ENCODE data around the gene CTNNA1. TPM values are rescaled to one million over a fixed set of nuclear protein-coding genes. Genes with fewer than 3 reads are reported as not detected.

CTNNA1 gene
- total and polyA plus RNA-seq, 9 of the 15 experiments (the other 6 are each of a cell fraction or from before 2014, with no cell fraction given) = 29.6 to 117 (median 89.1) TPM

DNA sequence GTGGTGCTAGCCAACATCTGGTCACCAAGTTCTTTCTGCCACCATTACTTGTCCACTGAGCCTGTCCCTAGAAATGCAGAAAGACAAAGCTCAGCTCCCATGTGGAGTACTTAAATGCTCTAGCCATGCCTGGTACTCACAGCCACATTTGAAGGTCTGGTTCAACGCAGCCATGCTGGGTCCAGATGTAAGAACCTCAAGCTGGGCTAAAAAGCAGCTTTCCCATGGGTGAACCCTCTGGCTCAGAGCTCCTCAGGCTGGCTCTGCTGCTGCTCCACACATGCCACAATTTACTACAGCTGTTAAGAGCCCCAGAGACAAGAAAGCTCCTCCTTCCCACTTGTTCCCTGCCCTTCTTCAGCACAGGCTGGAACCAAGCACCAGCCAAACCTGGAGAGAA is 219.0 kb downstream of the CTNNA1 start:
- H3K36me3 ChIP-seq (ENCODE audit: control insufficient read depth, insufficient read depth, low read length) = no peaks in the 10 kb centered on the region
- H3K4me1 ChIP-seq (replicated peaks in 1 of 2; ENCODE audit: control insufficient read depth in 2 of 2, insufficient read depth in 2 of 2, low read length in 2 of 2) = peaks cover 13 to 25% of the 10 kb centered on the region in 2 experiments
- FAIRE-seq = no peak

DNA sequence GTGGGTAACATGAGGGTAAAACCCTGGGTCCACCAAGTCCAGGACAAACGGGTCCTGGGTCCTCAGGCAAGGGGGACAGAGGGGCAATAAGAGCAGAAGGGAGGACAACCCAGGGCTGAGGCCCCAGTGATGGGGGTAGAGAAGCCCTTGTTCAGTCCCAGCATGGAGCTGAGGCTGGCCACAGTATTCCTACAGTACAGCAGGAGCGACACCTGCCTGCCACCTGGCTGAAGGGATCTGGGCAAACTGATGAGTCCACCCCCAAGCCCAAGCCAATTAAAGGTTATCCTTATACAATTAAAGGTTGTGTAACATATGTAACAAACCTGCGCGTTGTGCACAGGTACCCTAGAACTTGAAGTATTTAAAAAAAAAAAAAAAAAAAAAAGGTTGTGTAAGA is 219.6 kb downstream of the CTNNA1 start:
- ChIA-PET POLR2A (interaction anchor here (1.2 kb wide), 1 partner anchor 11 kb away, joined by 6 read pairs; no protein-coding TSS in a partner anchor), CTCF (ENCODE audit: low intra/inter-chr PET ratio) (no interaction called here)
- H3K4me2 ChIP-seq (ENCODE audit: insufficient read depth, low read length) = no peak overlapping the region
- H3K4me1 ChIP-seq (replicated peaks in 1 of 2; ENCODE audit: control insufficient read depth in 2 of 2, insufficient read depth in 2 of 2, low read length in 2 of 2) = peaks cover 13 to 25% of the 10 kb centered on the region in 2 experiments
- no peaks in the 10 kb centered on the region for H3K79me2 ChIP-seq (ENCODE audit: control insufficient read depth, insufficient read depth, low read length)
- WGBS (ENCODE audit: insufficient coverage, low coverage, missing lambda C conversion rate) = 72% methylated on average over 4 of the region's 4 CpGs
- no peak for ATAC-seq
- H3K36me3 ChIP-seq (ENCODE audit: control insufficient read depth, insufficient read depth, low read length) = no peaks in the 10 kb centered on the region
- H4K20me1 ChIP-seq (replicated peaks; ENCODE audit: control insufficient read depth, insufficient read depth, low read length) = no peaks in the 10 kb centered on the region
- H3K9me3 ChIP-seq (replicated peaks; ENCODE audit: control insufficient read depth, insufficient read depth, low read depth, low read length) = no peaks in the 10 kb centered on the region
- no peaks in the 10 kb centered on the region for H3K9me1 ChIP-seq (ENCODE audit: control insufficient read depth, insufficient read depth, low read length)
- in situ Hi-C loops (cut with MboI) (no loop called here), intact Hi-C loops (cut with micrococcal nuclease) (loop anchor here (10.0 kb wide), 1 partner anchor 328 kb away; no protein-coding TSS in a partner anchor)
- H3K9ac ChIP-seq (ENCODE audit: insufficient read depth in 1 of 2, low read depth in 2 of 2, low read length in 2 of 2) = no peak overlapping the region
- H2AFZ ChIP-seq (ENCODE audit: low read depth, low read length) = no peak overlapping the region
- no peak overlapping the region for H3K4me3 ChIP-seq
- no peak overlapping the region for H3K27ac ChIP-seq (ENCODE audit: extremely low read depth, low read depth, low read length)
- no TSS peak for BruUV-seq (replicated peaks)
- no peak for DNase-seq (ENCODE audit: extremely low read depth in 1 of 4, low spot score in 3 of 4)
- H3K27me3 ChIP-seq (ENCODE audit: control insufficient read depth in 2 of 2, insufficient read depth in 2 of 2, low read length in 2 of 2) = no peaks in the 10 kb centered on the region; a peak in 1 of 5 replicates
- TF ChIP-seq, protein P1, sequence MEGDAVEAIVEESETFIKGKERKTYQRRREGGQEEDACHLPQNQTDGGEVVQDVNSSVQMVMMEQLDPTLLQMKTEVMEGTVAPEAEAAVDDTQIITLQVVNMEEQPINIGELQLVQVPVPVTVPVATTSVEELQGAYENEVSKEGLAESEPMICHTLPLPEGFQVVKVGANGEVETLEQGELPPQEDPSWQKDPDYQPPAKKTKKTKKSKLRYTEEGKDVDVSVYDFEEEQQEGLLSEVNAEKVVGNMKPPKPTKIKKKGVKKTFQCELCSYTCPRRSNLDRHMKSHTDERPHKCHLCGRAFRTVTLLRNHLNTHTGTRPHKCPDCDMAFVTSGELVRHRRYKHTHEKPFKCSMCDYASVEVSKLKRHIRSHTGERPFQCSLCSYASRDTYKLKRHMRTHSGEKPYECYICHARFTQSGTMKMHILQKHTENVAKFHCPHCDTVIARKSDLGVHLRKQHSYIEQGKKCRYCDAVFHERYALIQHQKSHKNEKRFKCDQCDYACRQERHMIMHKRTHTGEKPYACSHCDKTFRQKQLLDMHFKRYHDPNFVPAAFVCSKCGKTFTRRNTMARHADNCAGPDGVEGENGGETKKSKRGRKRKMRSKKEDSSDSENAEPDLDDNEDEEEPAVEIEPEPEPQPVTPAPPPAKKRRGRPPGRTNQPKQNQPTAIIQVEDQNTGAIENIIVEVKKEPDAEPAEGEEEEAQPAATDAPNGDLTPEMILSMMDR (IDR thresholded peaks at IDR 0.05 in 2 of 3, conservative IDR thresholded peaks at IDR 0.05 in 1 of 3; ENCODE audit: insufficient read depth in 2 of 3, low read depth in 1 of 3, low read length in 3 of 3) = 0 out of 6 replicates have a peak, but pooled peaks of 1 of the 3 experiments have one; percentile 10
- no peak for TF ChIP-seq DPF2 (IDR thresholded peaks at IDR 0.05)
- no peak for FAIRE-seq

More for the DNA sequence above, 219.0 kb downstream of the CTNNA1 start:
- ATAC-seq (no peak), DNase-seq (ENCODE audit: extremely low read depth in 1 of 4, low spot score in 3 of 4) (no peak)
- no peak for TF ChIP-seq PRPF4 (IDR thresholded peaks at IDR 0.05; ENCODE audit: insufficient read depth, low read depth, low read length, poor library complexity, severe bottlenecking)
- Histone ChIP-seq H3K9ac (ENCODE audit: insufficient read depth in 1 of 2, low read depth in 2 of 2, low read length in 2 of 2) (no peak overlapping the region), H3K79me2 (ENCODE audit: control insufficient read depth, insufficient read depth, low read length) (no peaks in the 10 kb centered on the region), H2AFZ (ENCODE audit: low read depth, low read length) (no peak overlapping the region), H3K4me3 (no peak overlapping the region), H3K27ac (ENCODE audit: extremely low read depth, low read depth, low read length) (no peak overlapping the region), H3K4me2 (ENCODE audit: insufficient read depth, low read length) (no peak overlapping the region), H3K9me3 (replicated peaks; ENCODE audit: control insufficient read depth, insufficient read depth, low read depth, low read length) (no peaks in the 10 kb centered on the region), H3K9me1 (ENCODE audit: control insufficient read depth, insufficient read depth, low read length) (no peaks in the 10 kb centered on the region), H4K20me1 (replicated peaks; ENCODE audit: control insufficient read depth, insufficient read depth, low read length) (no peaks in the 10 kb centered on the region), H3K27me3 (ENCODE audit: control insufficient read depth in 2 of 2, insufficient read depth in 2 of 2, low read length in 2 of 2) (no peaks in the 10 kb centered on the region; a peak in 1 of 5 replicates)
- ChIA-PET CTCF (ENCODE audit: low intra/inter-chr PET ratio) (no interaction called here), POLR2A (interaction anchor here (0.6 to 1.2 kb wide), 5 partner anchors 9 to 270 kb away, joined by 3 to 8 read pairs (median 4); no protein-coding TSS in a partner anchor)
- in situ Hi-C loops (cut with MboI) (no loop called here), intact Hi-C loops (cut with micrococcal nuclease) (loop anchor here (10.0 kb wide), 1 partner anchor 327 kb away; no protein-coding TSS in a partner anchor)
- 53% methylated on average over 1 of the region's 1 CpG for WGBS (ENCODE audit: insufficient coverage, low coverage, missing lambda C conversion rate)
- BruUV-seq (replicated peaks) = no TSS peak

Measured in K562 (cell line).